Right lobe of liver (tissue), 6 donors: ENCODE measurements around the gene TRMT44. TPM values are rescaled to one million over a fixed set of nuclear protein-coding genes. Genes with fewer than 3 reads are reported as not detected.
A peak's percentile ranks its signal among the peaks of the same experiment; 100 is the strongest.

Experiments
- ATAC-seq, 4 donors: fragments of 200-7000 bp; cut with Tn5 transposase; one replicate each; pipeline ENCODE4 v1.9.1; 2020; ENCODE audit warnings: mild to moderate bottlenecking in 4 of 4, moderate library complexity in 4 of 4
- DNase-seq, 3 donors: peaks; one replicate each; pipeline ENCODE4 v3.0.0-alpha.2; 2020
- H3K27ac ChIP-seq, 3 donors: fragments of 200-600 bp; one replicate each; pipeline ENCODE4 v1.8.0; 2022
- H3K27me3 ChIP-seq, 2 donors: fragments of 200-600 bp; one replicate each; pipeline ENCODE4 v1.8.0; 2022
- H3K36me3 ChIP-seq, 4 donors: fragments of 200-600 bp; sonication (generic) in 1 of 4; one replicate each; pipeline versions ENCODE4 v1.5.1 to v1.8.0; 2017 to 2022; ENCODE audit warnings: control low read depth in 1 of 4
- H3K4me1 ChIP-seq, 4 donors: fragments of 200-600 bp; sonication (generic) in 1 of 4; one replicate each; pipeline versions ENCODE4 v1.5.1 to v1.8.0; 2017 to 2022; ENCODE audit warnings: control low read depth in 1 of 4
- H3K4me3 ChIP-seq, 3 donors: fragments of 200-600 bp; one replicate each; pipeline ENCODE4 v1.8.0; 2022
- H3K9me3 ChIP-seq, 4 donors: fragments of 200-600 bp; sonication (generic) in 1 of 4; one replicate each; pipeline versions ENCODE4 v1.5.1 to v1.8.0; 2017 to 2022; ENCODE audit warnings: control low read depth in 1 of 4
- POLR2A ChIP-seq: fragments of 450-650 bp; IDR thresholded peaks from one replicate; pipeline ENCODE4 v1.6.1; 2017; ENCODE audit warnings: antibody characterized with exemption, mild to moderate bottlenecking
- WGBS: methylation state at CpG from one replicate; pipeline ENCODE4 v1.1.6; 2018; ENCODE audit warnings: low coverage, low lambda C conversion rate; ENCODE audit not compliant: insufficient coverage; ENCODE audit errors: missing lambda C conversion rate; 5-methylcytosine and 5-hydroxymethylcytosine counted together
- intact Hi-C, 2 donors: fragments of 100-400 bp; cut with DNase I; formaldehyde crosslinking; loops; one replicate each; pipeline versions ENCODE4 v1.11.2 to v1.14.1; 2022
- total RNA-seq, 6 experiments: library from RNA; depleted of rRNA in 2 of 6; stranded (reverse); fragments of >200 nt in 2 of 6; fragmentation: NEBNext Ultra II Directional in 3 of 6; extraction: Animal tissue kit (Norgen Biotek cat#: 25700) in 3 of 6; gene quantifications; one replicate each; pipeline versions ENCODE4 v1.1.0 to v1.2.4, GENCODE V29; 2016 to 2023
- TF ChIP-seq, protein P1 (sequence below), 4 donors: fragments of 200-600 bp in 3 of 4; fragments of 450-650 bp in 1 of 4; IDR thresholded peaks; one replicate each; pipeline versions ENCODE4 v1.5.1 to v1.8.0; 2016 to 2022; ENCODE audit warnings: antibody characterized with exemption in 4 of 4, mild to moderate bottlenecking in 2 of 4
- donor health status: DM: no; HTN: yes; CAD: no.
- donor health status: DM: no; HTN: no; CAD: no.
- donor health status: DM: no; HTN: no; CAD: no.
- donor health status: DM: no; HTN: yes; CAD: no.
- donor health status: DM: no; HTN: yes; CAD: no.

TRMT44 gene
- total RNA-seq, 6 experiments from 2014 or later, result 8.8 to 10.6 (median 9.6) TPM

- no peak for TF ChIP-seq POLR2A
- TF ChIP-seq, protein P1, sequence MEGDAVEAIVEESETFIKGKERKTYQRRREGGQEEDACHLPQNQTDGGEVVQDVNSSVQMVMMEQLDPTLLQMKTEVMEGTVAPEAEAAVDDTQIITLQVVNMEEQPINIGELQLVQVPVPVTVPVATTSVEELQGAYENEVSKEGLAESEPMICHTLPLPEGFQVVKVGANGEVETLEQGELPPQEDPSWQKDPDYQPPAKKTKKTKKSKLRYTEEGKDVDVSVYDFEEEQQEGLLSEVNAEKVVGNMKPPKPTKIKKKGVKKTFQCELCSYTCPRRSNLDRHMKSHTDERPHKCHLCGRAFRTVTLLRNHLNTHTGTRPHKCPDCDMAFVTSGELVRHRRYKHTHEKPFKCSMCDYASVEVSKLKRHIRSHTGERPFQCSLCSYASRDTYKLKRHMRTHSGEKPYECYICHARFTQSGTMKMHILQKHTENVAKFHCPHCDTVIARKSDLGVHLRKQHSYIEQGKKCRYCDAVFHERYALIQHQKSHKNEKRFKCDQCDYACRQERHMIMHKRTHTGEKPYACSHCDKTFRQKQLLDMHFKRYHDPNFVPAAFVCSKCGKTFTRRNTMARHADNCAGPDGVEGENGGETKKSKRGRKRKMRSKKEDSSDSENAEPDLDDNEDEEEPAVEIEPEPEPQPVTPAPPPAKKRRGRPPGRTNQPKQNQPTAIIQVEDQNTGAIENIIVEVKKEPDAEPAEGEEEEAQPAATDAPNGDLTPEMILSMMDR (IDR thresholded peaks at IDR 0.05), result no peak
- Histone ChIP-seq H3K27me3 (no peaks in the 10 kb centered on the region), H3K9me3 (no peaks in the 10 kb centered on the region), H3K4me1 (peaks cover 0 to 41% (median 11%) of the 10 kb centered on the region in 4 donors), H3K4me3 (peak overlapping the region; percentile 7 to 28 (median 11)), H3K36me3 (no peaks in the 10 kb centered on the region), H3K27ac (peak overlapping the region; percentile 27 to 57 (median 45))
- intact Hi-C loops, result no loop called here
- ATAC-seq (peak in 1 of 4 donors; percentile 5), DNase-seq (no peak)
- WGBS, result 0% methylated on average over 3 of the region's 5 CpGs
Measured at GRCh38 chr4:8435656-8436121, 4.9 kb upstream of the TRMT44 start.

GRCh38 chr4:8437281-8437680 lies 3.3 kb upstream of the TRMT44 start:
- intact Hi-C loops, result no loop called here

DNA sequence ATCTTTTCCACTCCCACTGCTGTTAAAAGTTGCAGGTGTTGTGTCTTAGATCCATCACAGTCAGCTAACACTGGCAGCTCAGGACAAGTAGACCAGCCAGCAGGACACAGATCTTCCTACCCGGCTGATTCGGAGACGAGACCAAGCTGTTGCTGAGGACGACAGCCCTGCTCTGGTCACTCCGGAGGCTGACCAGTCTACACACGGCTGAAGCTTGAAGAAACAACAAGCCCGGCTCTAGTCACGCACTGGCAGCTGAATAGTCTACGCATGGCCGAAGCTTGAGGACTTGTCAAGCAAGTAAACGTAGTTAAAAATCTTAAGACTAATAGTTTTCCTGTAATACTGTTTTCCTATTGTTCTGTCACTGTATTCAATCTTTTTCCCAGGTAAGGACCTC lies 1.8 kb upstream of the TRMT44 start:
- H3K27me3 ChIP-seq, result no peaks in the 10 kb centered on the region
- no peaks in the 10 kb centered on the region for H3K9me3 ChIP-seq
- TF ChIP-seq POLR2A, result no peak
- TF ChIP-seq, protein P1 (IDR thresholded peaks at IDR 0.05), result no peak
- H3K27ac ChIP-seq, result peak overlapping the region in 1 of 3 donors; percentile 97
- ATAC-seq (no peak), DNase-seq (no peak)
- peaks cover 0 to 52% (median 15%) of the 10 kb centered on the region in 4 donors for H3K4me1 ChIP-seq
- no peak overlapping the region for H3K4me3 ChIP-seq
- intact Hi-C loops, result no loop called here
- WGBS, result 67% methylated on average over 10 of the region's 11 CpGs
- no peaks in the 10 kb centered on the region for H3K36me3 ChIP-seq

More at GRCh38 chr4:8437281-8437680, 3.3 kb upstream of the TRMT44 start:
- Histone ChIP-seq H3K9me3 (no peaks in the 10 kb centered on the region), H3K27ac (peak overlapping the region in 1 of 3 donors; percentile 20), H3K36me3 (no peaks in the 10 kb centered on the region), H3K27me3 (no peaks in the 10 kb centered on the region), H3K4me3 (no peak overlapping the region), H3K4me1 (peaks cover 0 to 41% (median 14%) of the 10 kb centered on the region in 4 donors)
- no peak for DNase-seq
- TF ChIP-seq, protein P1 (IDR thresholded peaks at IDR 0.05), result no peak
- no peak for TF ChIP-seq POLR2A
- WGBS, result 66% methylated on average over 13 of the region's 13 CpGs
- ATAC-seq, result no peak

DNA sequence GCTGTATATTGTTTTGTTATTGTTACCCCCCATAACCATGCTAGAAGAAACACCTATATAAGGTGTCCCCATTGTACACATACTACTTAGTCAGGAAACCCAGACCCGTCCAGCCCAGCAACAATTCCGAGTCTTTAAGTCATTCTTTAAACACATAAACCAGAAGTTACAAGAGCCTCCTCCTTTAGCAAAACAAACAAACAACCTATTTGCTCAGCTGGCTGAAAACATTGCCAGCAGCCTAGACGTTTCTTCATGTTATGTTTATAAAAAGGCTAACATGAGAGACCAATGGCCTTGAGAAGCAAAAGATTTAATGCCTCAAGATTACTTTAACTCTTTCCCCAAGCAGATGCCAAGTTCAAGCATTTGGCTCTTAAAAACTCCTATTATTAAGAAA lies 1.4 kb upstream of the TRMT44 start:
- DNase-seq (no peak), ATAC-seq (peak in 1 of 4 donors; percentile 2)
- H3K4me3 ChIP-seq, result peak overlapping the region in 1 of 3 donors; percentile 100
- H3K9me3 ChIP-seq, result no peaks in the 10 kb centered on the region
- no peaks in the 10 kb centered on the region for H3K27me3 ChIP-seq
- no peaks in the 10 kb centered on the region for H3K36me3 ChIP-seq
- TF ChIP-seq, protein P1 (IDR thresholded peaks at IDR 0.05), result no peak
- no peak for TF ChIP-seq POLR2A
- peak overlapping the region; percentile 84 to 97 (median 92) for H3K27ac ChIP-seq
- peaks cover 0 to 52% (median 15%) of the 10 kb centered on the region in 4 donors for H3K4me1 ChIP-seq
- intact Hi-C loops, result no loop called here
- 23% methylated on average over 3 of the region's 3 CpGs for WGBS
